HG03064 (cell line): Measurements from ENCODE around the gene ANKRD60.

ENCODE experiments used
- ATAC-seq: cut with Tn5 transposase; IDR thresholded peaks from one replicate; pipeline ENCODE4 v1.9.1; 2021; ENCODE audit warnings: low read depth; ENCODE audit not compliant: unreplicated experiment

ANKRD60 gene

GRCh38 chr20:58224974-58225373 lies 3.5 kb downstream of the ANKRD60 start:
- no peak for ATAC-seq

- no peak for ATAC-seq
These were observed 4.4 kb downstream of the ANKRD60 start for GRCh38 chr20:58224097-58224496.

GRCh38 chr20:58223358-58223941 lies 5.0 kb downstream of the ANKRD60 start:
- no peak for ATAC-seq

- ATAC-seq: no peak
These were observed 6.0 kb downstream of the ANKRD60 start for GRCh38 chr20:58222446-58222845.

- no peak for ATAC-seq
These were observed 9.1 kb downstream of the ANKRD60 start for GRCh38 chr20:58219342-58219700.

- no peak for ATAC-seq
These were observed 9.7 kb downstream of the ANKRD60 start for GRCh38 chr20:58218665-58219341.

GRCh38 chr20:58216334-58216733 lies 12.1 kb downstream of the ANKRD60 start:
- ATAC-seq: no peak

GRCh38 chr20:58215116-58215515 lies 13.3 kb downstream of the ANKRD60 start:
- ATAC-seq: no peak

GRCh38 chr20:58214310-58214709 lies 14.1 kb downstream of the ANKRD60 start:
- no peak for ATAC-seq

- no peak for ATAC-seq
These were observed 14.7 kb downstream of the ANKRD60 start for GRCh38 chr20:58213716-58214115.

GRCh38 chr20:58213121-58213520 lies 15.3 kb downstream of the ANKRD60 start:
- no peak for ATAC-seq

- no peak for ATAC-seq
These were observed 15.8 kb downstream of the ANKRD60 start for GRCh38 chr20:58212636-58213035.

GRCh38 chr20:58210398-58210747 lies 18.1 kb downstream of the ANKRD60 start:
- ATAC-seq: no peak

GRCh38 chr20:58209652-58210397 lies 18.6 kb downstream of the ANKRD60 start:
- ATAC-seq: peak; percentile 73

GRCh38 chr20:58208944-58209343 lies 19.5 kb downstream of the ANKRD60 start:
- ATAC-seq: no peak

GRCh38 chr20:58205850-58206249 lies 22.6 kb downstream of the ANKRD60 start:
- no peak for ATAC-seq

GRCh38 chr20:58202044-58202443 lies 26.4 kb downstream of the ANKRD60 start:
- no peak for ATAC-seq

- ATAC-seq: no peak
These were observed 26.8 kb downstream of the ANKRD60 start for GRCh38 chr20:58201616-58202015.

GRCh38 chr20:58199469-58199868 lies 29.0 kb downstream of the ANKRD60 start:
- ATAC-seq: no peak

- no peak for ATAC-seq
These were observed 29.5 kb downstream of the ANKRD60 start for GRCh38 chr20:58198901-58199355.

GRCh38 chr20:58198384-58198783 lies 30.1 kb downstream of the ANKRD60 start:
- no peak for ATAC-seq

GRCh38 chr20:58197185-58197469 lies 31.3 kb downstream of the ANKRD60 start:
- no peak for ATAC-seq
